OCI-M1 (cell line): Measurements from ENCODE around the gene KRT222.

Source experiments
- DNase-seq: peaks from one replicate; lab custom pipeline; 2025; lab: John Stamatoyannopoulos, UW

KRT222 gene

DNA sequence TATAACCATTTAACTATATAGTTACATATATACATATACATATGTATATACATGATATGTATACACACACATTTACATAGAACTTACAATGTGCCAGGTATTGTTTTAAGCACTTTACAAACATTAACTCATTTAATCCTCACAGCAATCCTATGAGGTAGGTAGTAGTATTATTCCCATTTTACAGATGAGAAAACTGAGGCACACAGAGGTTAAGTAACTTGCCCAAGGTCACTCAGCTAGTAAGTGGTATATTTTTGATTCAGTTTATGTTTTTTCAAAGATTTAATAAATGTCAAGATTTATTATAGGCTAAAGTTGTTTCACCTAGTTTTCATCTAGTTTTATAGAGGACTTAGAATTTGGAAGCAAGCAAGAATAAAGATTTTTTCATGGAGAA lies 6.6 kb downstream of the KRT222 start:
- no peak for DNase-seq

DNA sequence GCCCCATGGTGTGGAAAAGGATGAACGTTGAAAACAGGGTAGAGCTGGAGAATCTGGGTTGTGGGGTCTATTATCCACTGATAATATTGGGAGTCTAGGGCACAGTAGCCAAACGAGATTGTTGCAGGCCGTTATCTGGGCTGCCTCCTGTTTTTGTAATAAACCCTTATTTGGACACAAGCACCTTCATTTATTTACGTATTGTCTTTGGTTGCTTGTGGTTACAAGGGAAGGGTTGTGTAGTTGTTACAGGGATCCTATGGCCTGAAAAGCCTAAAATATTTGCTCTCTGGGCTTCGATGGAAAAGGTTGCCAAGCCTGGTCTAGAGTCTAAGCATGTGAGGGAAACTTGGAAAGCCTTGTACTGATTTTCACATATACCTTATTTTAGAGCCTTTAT lies 13.0 kb downstream of the KRT222 start:
- DNase-seq, result no peak

DNA sequence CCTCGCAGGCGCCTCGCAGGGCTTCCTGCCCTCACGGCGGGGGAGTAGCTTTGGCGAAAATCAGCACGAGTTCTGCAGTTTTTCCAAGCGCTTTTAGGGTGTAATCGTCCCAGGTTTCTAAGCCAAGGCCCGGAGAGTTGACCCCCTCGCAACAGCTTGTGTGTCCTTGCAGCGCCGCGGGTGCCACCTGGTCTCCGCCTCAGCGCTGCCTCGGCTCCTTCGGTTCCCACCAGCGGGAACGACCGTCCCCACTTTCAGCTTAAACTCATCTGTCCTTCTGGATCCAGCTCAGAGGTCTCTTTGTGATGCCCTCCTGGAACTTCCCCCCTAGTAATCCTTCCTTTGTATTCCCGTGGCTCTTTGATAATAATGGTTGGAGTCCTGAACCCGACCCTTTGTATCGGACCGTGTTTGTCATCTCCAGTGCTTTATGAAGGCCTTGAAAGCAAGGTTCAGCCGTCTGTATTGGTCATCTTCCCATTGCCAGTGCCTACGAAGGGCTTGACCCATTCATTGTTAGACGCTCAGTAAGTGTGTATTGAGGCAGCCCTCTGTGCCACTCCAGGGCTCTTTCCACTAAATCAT lies 16.5 kb downstream of the KRT222 start:
- peak; percentile 60 for DNase-seq

DNA sequence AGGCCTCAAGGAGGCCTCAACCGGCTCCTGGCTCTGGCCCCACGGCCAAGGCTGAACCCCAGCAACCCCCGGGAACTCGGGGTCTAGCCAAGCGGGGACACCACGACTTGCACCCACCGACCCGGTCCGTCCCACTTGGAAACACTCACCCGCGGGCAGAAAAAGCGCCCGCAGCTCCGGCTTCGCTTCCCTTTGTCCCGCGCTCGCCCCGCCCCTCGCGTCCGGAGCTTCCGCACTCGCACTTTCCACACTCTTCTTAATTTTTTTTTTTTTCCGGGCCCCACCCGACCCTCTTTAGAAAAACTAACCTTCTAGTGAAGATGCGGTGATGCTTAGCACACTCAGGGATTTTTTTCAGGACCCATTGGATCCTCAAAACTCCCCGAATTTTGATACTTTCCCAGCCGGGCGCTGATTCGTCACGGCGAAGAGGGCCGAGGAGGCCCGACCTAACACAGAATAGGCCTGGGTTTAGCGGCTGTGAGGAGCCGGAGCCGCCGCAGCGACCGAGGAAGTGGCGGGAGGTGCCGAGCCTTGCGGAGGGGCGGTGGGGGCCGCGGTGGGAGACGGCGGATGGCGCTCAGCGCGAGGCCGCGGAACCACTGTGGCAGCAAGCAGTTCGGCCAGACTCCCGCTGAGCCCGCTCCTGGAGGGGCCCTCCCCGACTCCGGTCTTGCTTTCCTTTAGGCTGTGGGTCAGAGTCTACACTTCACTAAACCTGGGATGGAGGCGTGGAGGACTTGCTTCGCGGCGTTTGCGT lies 17.2 kb downstream of the KRT222 start, which contains the start of gene SMARCE1:
TSS of gene SMARCE1 (minus strand) at position 195 of the 760 bp plus-strand sequence. CDS start 2,016 bp downstream, outside the sequence.
- DNase-seq, result peak; percentile 85

DNA sequence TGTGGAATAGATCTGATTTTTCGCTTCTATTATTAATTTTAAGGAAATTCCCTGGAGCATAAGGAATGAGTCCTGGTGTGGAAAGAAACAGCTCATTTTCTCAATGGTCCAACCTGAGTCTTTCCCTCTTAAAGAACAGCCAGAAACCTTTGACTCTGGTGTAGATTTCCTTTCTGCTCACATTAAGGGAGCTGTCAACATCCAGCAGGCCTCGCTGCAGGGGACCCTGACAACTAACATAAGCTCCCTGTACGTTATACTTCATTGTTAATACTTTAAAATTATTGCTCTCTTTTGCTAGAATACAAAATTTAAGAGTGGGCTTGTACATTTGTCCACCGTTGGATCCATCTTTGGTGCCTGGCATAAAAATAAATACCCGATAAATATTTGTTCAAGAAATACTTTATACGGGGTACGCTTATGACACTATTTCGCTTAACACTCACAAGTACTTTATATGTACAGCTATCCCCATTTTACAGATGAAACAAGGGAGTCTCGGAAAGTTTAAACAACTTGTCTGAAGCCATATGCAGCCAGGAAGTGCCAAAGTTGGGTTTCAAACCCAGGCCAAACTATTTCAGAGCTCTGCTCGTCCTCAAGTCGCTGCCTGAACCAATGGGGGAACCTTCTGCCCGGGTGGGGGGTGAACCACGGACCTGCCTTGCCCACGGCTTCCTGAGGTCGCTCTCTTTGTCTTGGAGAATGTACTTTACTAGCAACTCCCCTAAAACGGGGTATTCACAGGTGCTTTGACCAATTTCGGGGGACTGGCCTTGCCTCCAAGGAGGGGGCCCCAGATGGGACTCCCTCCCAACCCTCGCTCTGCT lies 18.0 kb downstream of the KRT222 start:
- DNase-seq, result no peak

DNA sequence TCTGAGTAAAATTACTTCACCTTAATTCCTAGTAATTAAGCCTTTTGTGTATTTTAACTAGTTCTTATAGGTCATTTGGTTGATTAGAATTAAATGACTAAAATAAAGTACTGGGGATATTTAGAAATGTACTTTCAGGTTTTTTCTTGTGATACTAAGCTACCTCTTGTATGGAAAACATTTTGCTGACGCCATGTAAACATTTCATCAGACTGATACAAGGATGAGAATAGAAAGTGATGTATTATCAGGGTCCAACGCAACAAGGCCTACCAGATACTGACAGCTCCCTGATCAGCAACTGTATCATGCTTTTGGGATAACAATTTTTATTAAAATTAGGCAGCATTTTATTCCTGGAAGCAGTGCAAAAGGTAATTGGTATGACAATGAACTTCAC lies 19.0 kb downstream of the KRT222 start:
- no peak for DNase-seq

DNA sequence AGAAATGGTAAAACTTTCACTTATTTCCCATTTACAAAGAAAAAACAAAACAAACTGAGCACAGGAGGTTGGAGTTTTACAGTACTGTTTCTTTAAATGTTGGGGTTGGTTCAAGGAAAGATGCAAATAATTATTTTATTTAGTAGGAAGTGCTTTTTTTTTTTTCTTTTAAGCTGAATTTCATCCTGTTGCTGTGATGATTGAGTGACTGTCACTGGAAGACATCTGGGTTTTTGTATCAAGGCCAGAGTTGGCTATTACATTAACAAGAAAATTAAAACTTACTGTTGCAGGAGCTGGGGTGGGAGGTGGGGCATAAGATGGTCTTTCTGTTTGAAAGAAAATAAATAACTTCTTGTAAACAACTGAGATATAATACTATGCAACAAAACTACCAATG lies 19.7 kb downstream of the KRT222 start:
- no peak for DNase-seq

DNA sequence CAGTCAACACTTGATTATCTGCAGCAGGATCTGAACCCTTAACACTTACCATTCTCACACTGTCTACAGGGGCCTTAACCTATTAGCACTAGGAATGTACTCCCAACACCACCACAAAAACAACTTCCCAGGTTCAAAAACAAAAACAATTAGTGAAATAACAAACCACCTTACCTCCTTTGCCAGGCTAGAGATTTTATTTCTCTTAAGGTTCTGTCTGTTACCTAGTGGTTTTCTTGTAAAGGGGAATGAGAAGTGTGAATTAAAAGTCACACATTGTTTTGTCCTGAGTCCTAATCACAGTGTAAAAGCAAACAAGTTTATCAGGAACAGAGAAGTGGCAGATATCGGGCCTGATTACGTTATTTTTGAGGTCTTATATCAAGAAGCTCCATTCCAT lies 27.0 kb downstream of the KRT222 start:
- no peak for DNase-seq

DNA sequence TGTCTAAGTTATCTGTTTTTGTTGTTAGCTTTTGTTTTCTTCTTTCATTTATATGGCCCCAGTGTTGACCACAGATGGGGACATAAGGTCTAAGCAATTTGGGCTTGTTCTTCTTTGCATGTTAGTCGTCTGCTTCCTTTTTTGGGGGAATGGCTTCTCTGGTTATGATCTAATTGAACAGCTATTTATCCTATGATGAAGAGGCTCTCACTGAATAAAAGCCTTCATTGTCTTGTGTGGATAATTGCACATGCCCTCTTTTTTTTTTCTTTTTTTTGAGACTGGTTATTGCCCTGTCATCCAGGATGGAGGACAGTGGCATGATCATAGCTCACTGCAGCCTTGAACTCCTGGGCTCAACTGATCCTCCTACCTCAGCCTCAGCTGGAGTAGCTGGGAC lies 31.1 kb downstream of the KRT222 start:
- no peak for DNase-seq

DNA sequence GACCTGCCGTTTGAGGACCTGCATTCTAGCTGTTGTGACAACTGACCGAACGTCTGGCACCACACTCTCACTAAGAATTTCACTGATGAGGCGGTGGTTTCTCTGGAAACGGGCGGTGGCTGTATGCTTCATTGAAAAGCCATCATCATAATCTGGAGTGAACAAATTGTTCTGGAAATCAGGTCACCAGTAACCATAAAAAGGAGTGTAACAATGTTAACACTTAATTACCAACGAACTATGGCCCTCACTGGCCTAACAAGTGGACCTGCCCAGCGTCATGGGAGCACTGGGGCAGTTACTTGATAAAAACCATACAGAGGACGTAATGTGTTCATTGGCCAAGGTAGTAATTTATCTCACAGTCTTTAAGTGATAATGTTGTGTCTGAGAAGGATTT lies 32.8 kb downstream of the KRT222 start:
- DNase-seq, result no peak

DNA sequence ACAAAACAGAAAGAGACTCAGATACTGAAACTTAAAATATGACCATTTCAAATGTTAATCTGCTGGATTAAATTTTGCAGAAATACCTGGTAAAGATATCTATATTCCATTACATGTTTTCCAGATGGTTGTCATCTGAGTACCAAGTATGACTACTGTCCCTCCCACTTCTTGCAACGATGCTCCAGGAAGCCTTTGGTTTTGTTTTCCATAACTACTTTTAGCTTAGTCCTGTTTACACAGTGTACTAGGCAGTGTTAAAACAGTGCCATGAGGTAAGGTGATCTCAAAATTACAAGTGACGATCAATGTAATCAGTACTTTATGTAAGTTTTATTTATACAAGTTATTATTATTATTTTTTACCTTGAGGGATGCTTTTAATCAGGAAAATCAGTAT lies 35.1 kb downstream of the KRT222 start:
- no peak for DNase-seq

DNA sequence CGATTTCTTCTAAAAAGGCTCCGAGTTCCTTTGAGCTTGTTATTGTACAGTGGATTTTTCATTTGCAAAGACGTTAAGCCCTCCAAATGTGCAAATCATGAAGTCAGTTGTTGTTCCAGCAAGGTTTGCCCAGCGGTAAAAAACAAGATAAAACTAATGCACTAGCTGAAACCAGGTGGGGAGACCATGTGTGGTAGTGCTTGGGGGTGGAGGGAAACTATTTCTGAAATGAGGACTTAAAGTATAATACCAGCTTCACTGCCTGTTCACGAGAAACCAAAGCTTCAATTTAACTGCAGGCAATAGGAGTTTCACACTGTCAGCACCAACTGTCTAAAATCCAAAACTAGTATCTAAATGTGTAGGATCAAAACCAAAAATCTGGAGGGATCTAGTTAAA lies 39.7 kb downstream of the KRT222 start:
- DNase-seq, result no peak

DNA sequence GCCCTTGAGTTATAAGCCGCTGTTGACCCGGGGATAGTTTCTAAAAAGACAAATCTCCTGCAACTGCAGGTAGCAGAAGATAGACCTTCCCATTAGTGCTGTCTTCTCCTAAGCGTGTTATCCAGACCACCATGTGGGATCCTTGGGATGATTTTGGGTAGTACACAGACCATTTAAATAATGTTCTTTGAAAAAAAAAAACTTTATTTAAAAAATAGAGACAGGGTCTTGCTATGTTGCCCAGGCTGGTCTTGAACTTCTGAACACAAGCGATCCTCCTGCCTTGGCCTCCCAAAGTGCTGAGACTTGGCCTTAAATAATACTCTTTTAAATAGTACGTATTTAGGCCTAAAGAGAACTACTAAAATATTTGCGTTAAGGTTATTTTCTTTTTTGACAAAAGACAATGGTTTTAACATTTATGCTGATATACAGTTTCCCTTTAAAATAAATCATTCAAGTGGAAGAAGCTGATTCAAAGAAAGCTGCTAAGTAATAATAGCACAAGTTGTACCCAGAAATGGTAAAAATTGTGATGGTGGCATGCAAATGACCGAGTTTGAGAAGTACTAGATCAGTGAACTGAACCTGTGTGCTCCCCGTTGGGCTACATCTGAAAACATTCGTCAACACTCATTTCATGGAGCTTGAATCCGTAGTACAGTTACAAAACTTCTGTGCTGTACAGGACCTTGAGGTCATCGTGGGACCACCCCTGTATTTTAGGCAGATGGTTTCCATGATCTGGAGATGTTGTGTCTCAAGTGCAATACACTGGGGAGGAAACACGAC lies 41.4 kb downstream of the KRT222 start:
- DNase-seq, result no peak

DNA sequence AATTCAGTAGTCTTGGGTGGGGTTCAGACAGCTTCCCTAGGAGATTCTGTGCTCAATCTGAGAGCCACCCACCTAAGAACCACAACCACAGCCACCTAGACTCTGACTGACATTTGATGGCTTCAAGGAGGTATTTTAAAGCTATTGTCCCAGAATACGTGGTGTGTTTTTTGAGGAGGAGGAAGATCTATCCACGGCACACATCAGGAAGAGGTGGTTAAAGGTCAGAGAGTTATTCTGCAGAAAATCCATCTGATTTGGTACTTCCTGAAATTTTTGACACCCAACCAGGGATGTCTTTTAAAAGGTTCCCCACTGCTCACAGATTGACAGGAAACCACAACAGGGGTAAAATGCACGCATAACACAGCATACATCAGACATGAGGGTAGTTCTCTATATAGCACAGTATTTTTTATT lies 42.5 kb downstream of the KRT222 start:
- peak; percentile 15 for DNase-seq

DNA sequence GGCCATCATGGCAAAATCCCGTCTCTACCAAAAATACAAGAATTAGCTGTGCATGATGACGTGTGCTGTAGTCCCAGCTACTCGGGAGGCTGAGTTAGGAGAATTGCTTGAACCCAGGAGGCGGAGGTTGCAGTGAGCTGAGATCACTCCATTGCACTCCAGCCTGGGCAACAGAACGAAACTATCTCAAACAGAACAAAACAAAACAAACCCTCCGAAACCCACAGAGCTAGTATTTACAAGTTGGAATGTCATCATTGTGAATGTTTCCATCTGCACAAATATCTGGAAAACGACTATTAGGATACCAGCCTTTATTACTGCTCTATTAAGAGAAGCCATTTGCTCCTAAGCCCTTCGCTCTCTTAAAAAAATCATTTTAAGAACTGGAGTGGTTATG lies 43.4 kb downstream of the KRT222 start:
- no peak for DNase-seq

DNA sequence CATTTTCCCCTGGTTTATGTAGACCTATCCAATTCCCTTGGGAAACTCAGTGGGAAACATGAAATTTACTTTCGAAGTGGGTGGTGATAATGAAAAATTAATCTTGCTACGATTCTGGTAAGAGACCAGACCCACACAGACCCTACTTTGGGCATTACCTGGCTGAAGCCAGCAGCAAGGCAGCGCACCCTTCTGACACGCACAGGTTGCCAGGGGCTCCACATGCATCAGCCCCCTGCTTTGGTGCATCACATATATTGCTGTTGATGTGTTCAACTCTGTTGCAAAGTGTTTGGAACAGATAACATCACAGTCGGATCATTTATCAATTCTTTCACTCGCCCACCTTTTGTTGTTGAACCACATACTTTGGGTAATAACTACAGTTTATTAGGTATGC lies 44.0 kb downstream of the KRT222 start:
- DNase-seq, result no peak

DNA sequence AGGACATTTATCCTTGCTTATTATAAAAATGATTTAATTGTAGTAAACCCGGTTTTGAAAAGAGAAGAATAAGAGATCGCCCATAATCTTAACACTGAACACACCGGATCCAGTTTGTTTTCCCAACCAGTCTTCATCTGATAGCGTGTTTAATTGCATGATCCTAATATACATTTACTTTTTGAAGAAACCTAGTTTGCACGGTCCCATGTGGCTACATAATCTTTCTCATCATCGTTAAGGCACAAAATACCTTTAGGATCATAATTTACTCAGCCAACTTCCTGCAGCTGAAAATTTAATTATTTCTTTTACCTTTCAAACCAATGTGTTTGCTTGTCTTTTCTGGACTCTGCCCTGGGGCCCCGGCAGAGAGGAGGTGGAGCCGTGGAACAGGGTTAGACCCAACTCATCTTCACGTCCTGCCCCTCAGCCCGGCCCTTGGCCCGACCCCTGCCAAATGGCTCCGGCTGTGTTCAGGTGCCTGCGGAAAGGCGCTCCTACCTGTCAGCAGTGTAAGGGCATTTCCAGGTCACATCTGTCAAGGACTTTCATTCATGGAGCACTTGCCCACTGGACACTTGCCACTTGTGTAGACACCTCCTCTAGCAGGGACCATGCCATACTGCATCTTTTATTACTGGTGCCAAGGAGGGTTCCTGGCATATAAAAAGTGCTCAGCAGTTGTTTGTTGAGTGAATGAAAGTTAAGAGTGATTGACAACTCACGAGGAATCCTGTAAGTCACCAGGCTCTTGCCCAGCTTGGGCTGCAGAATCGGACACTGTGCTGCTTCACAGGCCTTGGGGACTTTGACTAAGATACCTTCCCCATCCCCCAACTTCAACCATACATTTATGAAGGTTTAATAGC lies 46.0 kb downstream of the KRT222 start:
- no peak for DNase-seq

DNA sequence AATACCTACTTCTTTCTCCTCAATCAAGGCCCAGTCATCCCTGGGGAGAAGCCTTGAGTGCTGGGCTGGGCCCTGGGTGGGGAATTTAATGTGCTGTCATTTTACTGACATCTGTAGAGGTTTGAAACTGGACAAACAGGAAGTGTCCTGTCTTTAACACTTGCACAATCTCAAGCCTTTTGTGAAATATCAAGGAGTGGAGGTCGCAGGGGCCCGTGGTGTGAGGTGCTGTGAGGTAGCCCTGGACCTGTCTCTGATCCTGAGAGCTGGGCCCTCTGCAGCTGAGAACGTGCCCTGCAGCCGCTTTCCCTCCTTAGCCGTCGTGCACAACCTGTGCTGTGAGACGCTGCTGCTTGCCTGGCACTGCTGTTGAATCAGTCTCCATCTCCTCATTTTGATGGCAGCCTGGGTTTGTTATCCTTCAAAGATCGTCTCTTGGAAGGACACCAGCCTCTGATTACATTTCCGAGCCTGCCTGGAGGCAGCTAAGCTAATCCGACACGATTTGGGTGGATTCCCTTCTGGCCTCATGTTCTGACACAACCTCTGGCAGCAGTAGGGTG lies 47.2 kb downstream of the KRT222 start:
- peak; percentile 14 for DNase-seq

DNA sequence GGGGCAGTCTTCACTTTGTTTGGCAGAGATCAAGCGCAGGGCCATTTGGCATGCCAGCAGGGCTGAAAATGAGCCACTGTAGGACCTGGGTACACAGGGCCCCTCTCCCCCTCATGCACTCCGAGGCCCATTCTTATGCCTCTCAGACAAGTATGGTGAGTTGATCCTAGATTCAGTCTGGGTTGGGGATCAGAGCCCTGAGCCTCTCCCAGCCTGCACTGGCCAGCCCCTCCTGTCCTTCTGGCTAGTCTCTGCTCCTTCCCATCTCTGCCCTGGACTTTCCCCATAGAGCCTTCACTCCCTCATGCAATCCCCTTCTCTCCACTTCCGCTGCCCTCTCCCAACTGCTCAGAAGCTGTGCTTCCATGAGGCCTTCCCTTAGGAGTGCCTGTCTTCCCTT lies 48.4 kb downstream of the KRT222 start:
- DNase-seq, result no peak

DNA sequence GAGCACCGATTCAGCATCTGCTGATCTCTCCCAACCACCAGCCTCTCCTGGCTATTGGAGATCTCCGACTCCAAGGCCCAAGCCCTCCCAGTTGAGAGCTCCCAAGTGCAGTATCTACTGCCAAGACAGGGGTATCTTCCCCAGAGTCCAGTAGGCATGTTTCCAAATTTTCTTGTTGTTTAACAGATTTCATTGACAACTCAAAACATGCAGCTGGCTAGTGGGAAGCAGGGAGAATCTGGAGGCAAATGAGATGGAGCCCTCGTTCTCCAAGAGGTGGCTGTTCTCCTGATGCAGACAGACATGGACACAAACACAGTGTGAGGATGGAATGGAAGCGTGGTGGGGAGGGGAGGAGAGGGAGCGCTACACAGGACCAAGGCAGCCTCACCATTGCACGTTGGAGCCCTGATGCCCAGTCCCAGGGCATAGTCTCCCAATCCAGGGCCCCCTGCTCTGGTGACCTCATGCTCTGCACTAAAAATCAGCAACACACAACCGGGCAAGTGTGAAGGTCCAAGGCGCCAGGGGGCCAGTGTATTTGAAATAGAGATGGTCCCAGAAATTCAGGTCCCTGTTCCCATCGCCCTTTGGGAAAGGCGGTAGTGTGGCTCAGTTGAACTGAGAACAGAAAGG lies 49.0 kb downstream of the KRT222 start:
- DNase-seq, result no peak
